ENCODE results near the gene SEMA6A. TPM values are rescaled to one million over a fixed set of nuclear protein-coding genes. Genes with fewer than 3 reads are reported as not detected.

SEMA6A gene
- total and polyA plus RNA-seq, 2 of the 13 experiments (the other 11 are each of a cell fraction or from before 2014, with no cell fraction given), result 5.1 to 6.5 TPM

- no peak for TF ChIP-seq ZNF512 (CRISPR knock-in tag; IDR thresholded peaks at IDR 0.05)
- no peak for TF ChIP-seq KLF16 (CRISPR knock-in tag; IDR thresholded peaks at IDR 0.05)
- no peak for TF ChIP-seq ZNF143 (CRISPR knock-in tag; IDR thresholded peaks at IDR 0.05)
- TF ChIP-seq SP1 (IDR thresholded peaks at IDR 0.05), result no peak
- TF ChIP-seq SP1 (CRISPR knock-in tag; IDR thresholded peaks at IDR 0.05), result no peak
These were observed 137.3 kb downstream of the SEMA6A start (continued) for GRCh38 chr5:116437351-116437705.

GRCh38 chr5:116436674-116437350 lies 137.8 kb downstream of the SEMA6A start:
- no peak for ATAC-seq
- DNase-seq (ENCODE audit: low spot score), result no peak
- Histone ChIP-seq H3K27me3 (ENCODE audit: control insufficient read depth in 1 of 2, insufficient read depth in 2 of 2, low read length in 2 of 2) (no peaks in the 10 kb centered on the region), H4K20me1 (ENCODE audit: insufficient read depth, low read length) (no peaks in the 10 kb centered on the region), H3K79me2 (ENCODE audit: insufficient read depth, low read length) (no peaks in the 10 kb centered on the region), H3K4me2 (ENCODE audit: low read depth, low read length) (no peak overlapping the region), H2AFZ (ENCODE audit: low read length) (no peak overlapping the region), H3K9me3 (ENCODE audit: low read length) (no peaks in the 10 kb centered on the region), H3K4me3 (replicated peaks in 1 of 3; ENCODE audit: insufficient read depth in 1 of 3, low read depth in 2 of 3, low read length in 3 of 3) (no peak overlapping the region), H3K9ac (ENCODE audit: insufficient read depth, low read depth, low read length) (no peak overlapping the region), H3K27ac (ENCODE audit: extremely low read length, insufficient read depth, low read length) (no peak overlapping the region), H3K4me1 (ENCODE audit: insufficient read depth, low read length) (0 out of 2 replicates have a peak, but pooled peaks cover 16% of the 10 kb centered on the region), H3K36me3 (replicated peaks in 1 of 2; ENCODE audit: control insufficient read depth in 1 of 2, insufficient read depth in 2 of 2, low read length in 2 of 2) (no peaks in the 10 kb centered on the region)
- FAIRE-seq, result no peak
- no TSS peak for BruUV-seq (replicated peaks)
- ChIA-PET CTCF (ENCODE audit: low intra/inter-chr PET ratio, low total read pairs) (no interaction called here), POLR2A (no interaction called here)
- 90% methylated on average over 4 of the region's 5 CpGs for WGBS (ENCODE audit: low lambda C conversion rate)
- intact Hi-C loops (cut with micrococcal nuclease; ENCODE audit: unreplicated experiment), result no loop called here
- in situ Hi-C loops (cut with HindIII; ENCODE audit: extremely low pct_ligation_motif_present, low pct_unique_long_range_greater_than_20kb), result no loop called here
- TF ChIP-seq SP5 (CRISPR knock-in tag; IDR thresholded peaks at IDR 0.05; ENCODE audit: borderline replicate concordance, low read depth), result no peak
- TF ChIP-seq ZNF121 (CRISPR knock-in tag; IDR thresholded peaks at IDR 0.05), result no peak
- TF ChIP-seq GABPA (IDR thresholded peaks at IDR 0.05; ENCODE audit: low read depth, low read length), result no peak
- no peak for TF ChIP-seq GABPA (CRISPR knock-in tag; IDR thresholded peaks at IDR 0.05; ENCODE audit: low read depth)
- no peak for TF ChIP-seq ZMYM2 (CRISPR knock-in tag; IDR thresholded peaks at IDR 0.05)
- TF ChIP-seq ATF1 (CRISPR knock-in tag; IDR thresholded peaks at IDR 0.05), result no peak
- TF ChIP-seq MEIS1 (CRISPR knock-in tag; IDR thresholded peaks at IDR 0.05; ENCODE audit: borderline replicate concordance), result no peak
- no peak for TF ChIP-seq TIGD3 (CRISPR knock-in tag; IDR thresholded peaks at IDR 0.05; ENCODE audit: borderline replicate concordance)
- no peak for TF ChIP-seq SETDB1 (CRISPR knock-in tag; IDR thresholded peaks at IDR 0.05; ENCODE audit: borderline replicate concordance)
- TF ChIP-seq ZFP90 (CRISPR knock-in tag; IDR thresholded peaks at IDR 0.05; ENCODE audit: borderline replicate concordance), result no peak
- no peak for TF ChIP-seq ZNF326 (CRISPR knock-in tag; IDR thresholded peaks at IDR 0.05; ENCODE audit: borderline replicate concordance)
- TF ChIP-seq CERS6 (CRISPR knock-in tag; IDR thresholded peaks at IDR 0.05), result no peak
- TF ChIP-seq TEF (CRISPR knock-in tag; IDR thresholded peaks at IDR 0.05), result no peak
- TF ChIP-seq ZNF383 (CRISPR knock-in tag; IDR thresholded peaks at IDR 0.05; ENCODE audit: borderline replicate concordance), result no peak
- no peak for TF ChIP-seq ZMYM3 (CRISPR knock-in tag; IDR thresholded peaks at IDR 0.05)

Data from HepG2 (cell line).